GM18511 (cell line): Measurements from ENCODE around the gene SPOCD1.
A peak's percentile ranks its signal among the peaks of the same experiment; 100 is the strongest.

Experiments used
- ATAC-seq: cut with Tn5 transposase; IDR thresholded peaks from one replicate; pipeline ENCODE4 v1.9.1; 2021; ENCODE audit warnings: mild to moderate bottlenecking, moderate library complexity; ENCODE audit not compliant: unreplicated experiment

Gene SPOCD1

DNA sequence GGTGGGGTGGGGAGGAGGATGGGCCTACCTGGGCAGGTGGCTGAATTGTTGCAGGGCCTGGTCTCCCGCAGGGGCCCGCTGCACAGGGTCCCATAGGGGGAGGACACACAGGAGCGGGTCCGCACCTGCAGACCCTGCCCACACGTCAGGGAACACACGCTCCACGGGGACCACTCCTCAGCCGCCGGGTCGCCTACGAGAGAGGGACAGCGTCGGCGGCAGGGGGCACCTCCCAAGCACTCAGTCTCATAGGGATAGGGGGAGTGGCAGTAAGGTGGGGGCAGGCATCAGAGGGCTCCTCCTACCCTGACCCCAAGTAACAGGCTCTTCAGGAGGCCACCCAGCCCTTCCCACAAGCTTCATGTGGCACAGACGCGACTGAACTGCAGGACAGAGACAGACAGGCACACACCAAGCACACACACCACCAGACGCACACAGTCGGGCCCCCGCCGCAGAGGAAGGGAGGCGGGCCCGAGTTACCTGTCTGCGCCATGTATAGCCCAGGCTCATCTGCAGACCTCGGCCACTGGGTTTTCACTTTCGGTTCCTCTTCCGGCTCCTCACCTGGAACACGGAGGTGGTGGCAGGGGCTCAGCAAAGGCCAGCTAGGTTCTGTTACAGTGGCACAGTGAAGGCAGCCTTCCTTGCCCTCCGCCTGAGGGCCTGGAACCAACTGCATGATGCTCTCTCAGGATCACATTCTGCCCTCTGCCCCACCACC lies 71.5 kb downstream of the SPOCD1 start:
- ATAC-seq: peak; percentile 72

DNA sequence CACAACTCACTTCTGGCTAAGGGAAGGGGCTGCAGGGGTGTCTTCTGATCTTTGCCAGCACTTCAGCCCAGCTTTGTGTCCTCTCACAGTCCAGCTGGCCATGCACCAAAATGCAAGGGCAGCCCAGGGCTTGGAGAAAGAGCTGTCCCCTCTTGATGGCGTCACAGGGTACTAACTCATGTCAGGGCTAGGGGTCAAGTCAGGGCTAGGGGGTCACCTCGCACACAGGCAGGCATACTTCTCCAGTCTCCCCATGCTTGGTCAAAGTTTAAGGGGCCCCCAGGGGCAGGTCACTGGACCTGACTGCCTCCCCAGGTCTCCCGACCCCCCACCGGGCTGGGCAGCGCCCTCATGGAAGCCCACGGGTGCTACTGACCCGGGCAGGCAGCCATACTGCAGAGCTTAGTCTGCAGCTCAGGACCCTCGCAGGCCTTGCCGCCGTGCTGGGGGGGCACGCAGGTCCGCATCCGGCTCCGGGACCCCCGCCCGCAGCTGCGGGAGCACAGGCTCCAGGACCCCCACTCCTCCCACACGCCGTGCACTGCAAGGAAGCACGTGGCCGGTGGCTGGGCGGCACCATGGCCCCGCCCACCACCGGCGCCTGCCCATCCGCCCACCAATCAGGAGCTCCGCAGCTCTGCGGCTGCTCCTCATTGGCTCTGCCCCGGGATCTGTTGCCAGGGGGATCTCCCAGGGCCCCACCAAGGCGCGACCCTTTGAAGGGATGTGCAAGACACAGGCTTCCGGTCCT lies 73.2 kb downstream of the SPOCD1 start:
- no peak for ATAC-seq
